ENCODE measurements around the gene ZNF655. TPM values are rescaled to one million over a fixed set of nuclear protein-coding genes. Genes with fewer than 3 reads are reported as not detected.

ZNF655 gene
- total and polyA plus RNA-seq, 2 donors (not counting 3 experiments of a cell fraction or from before 2014, with no cell fraction given): 16.9 to 20.4 TPM

- H3K4me1 ChIP-seq (ENCODE audit: control insufficient read depth, extremely low read depth, insufficient read depth, low read length): no peaks in the 10 kb centered on the region
- no peaks in the 10 kb centered on the region for H3K9me1 ChIP-seq (replicated peaks; ENCODE audit: control insufficient read depth, extremely low read depth, insufficient read depth, low read length)
- ChIA-PET POLR2A (no interaction called here), CTCF (interaction anchor here (1.4 kb wide), 1 partner anchor 9 kb away, joined by 3 read pairs; no protein-coding TSS in a partner anchor)
- H3K4me3 ChIP-seq (replicated peaks in 1 of 3; ENCODE audit: insufficient read depth in 1 of 3, low read depth in 1 of 3, low read length in 3 of 3): no peak overlapping the region
- TF ChIP-seq EZH2 (IDR thresholded peaks at IDR 0.05; ENCODE audit: borderline replicate concordance, low read depth, low read length, severe bottlenecking) (no peak), MAX (IDR thresholded peaks at IDR 0.05; ENCODE audit: insufficient read depth, insufficient read length) (no peak), FOS (IDR thresholded peaks at IDR 0.05; ENCODE audit: borderline replicate concordance, insufficient read depth, low read length) (no peak), MYC (IDR thresholded peaks at IDR 0.05; ENCODE audit: low read depth, low read length) (no peak)
- no TSS peak for BruUV-seq (replicated peaks)
- H3K36me3 ChIP-seq (ENCODE audit: control insufficient read depth in 2 of 2, extremely low read depth in 1 of 2, insufficient read depth in 2 of 2, low read length in 2 of 2): no peaks in the 10 kb centered on the region
- no peak for FAIRE-seq
- no peak overlapping the region for H3K9ac ChIP-seq (replicated peaks; ENCODE audit: extremely low read depth, insufficient read depth, low read length)
- peaks cover 6 to 7% of the 10 kb centered on the region in 2 experiments for H3K27me3 ChIP-seq (ENCODE audit: control insufficient read depth in 2 of 2, insufficient read depth in 2 of 2, low read length in 2 of 2)
- dilution Hi-C loops (cut with MboI; ENCODE audit: extremely low pct_ligation_motif_present, low sequenced_read_pairs) (no loop called here), intact Hi-C loops (cut with micrococcal nuclease) (no loop called here)
- DNase-seq (ENCODE audit: low read depth, low spot score): no peak
- no peak overlapping the region for H3K27ac ChIP-seq (ENCODE audit: insufficient read depth, low read depth, low read length)
- no peak overlapping the region for H3K4me2 ChIP-seq (ENCODE audit: insufficient read depth, low read length)
- H3K79me2 ChIP-seq (ENCODE audit: control insufficient read depth, insufficient read depth, low read length): no peaks in the 10 kb centered on the region
- no peak overlapping the region for H2AFZ ChIP-seq (ENCODE audit: low read depth, low read length)
- H3K9me3 ChIP-seq (replicated peaks; ENCODE audit: control insufficient read depth, insufficient read depth, low read length): no peaks in the 10 kb centered on the region
- H4K20me1 ChIP-seq (replicated peaks; ENCODE audit: control insufficient read depth, extremely low read depth, insufficient read depth, low read length): no peaks in the 10 kb centered on the region
Observed at GRCh38 chr7:99607548-99607947, 49.1 kb downstream of the ZNF655 start.

GRCh38 chr7:99614495-99614894 lies 56.1 kb downstream of the ZNF655 start:
- Histone ChIP-seq H3K4me2 (ENCODE audit: insufficient read depth, low read length) (no peak overlapping the region), H3K9me1 (replicated peaks; ENCODE audit: control insufficient read depth, extremely low read depth, insufficient read depth, low read length) (no peaks in the 10 kb centered on the region), H3K9me3 (replicated peaks; ENCODE audit: control insufficient read depth, insufficient read depth, low read length) (no peaks in the 10 kb centered on the region), H3K27ac (ENCODE audit: insufficient read depth, low read depth, low read length) (no peak overlapping the region), H2AFZ (ENCODE audit: low read depth, low read length) (no peak overlapping the region), H3K9ac (replicated peaks; ENCODE audit: extremely low read depth, insufficient read depth, low read length) (no peak overlapping the region), H3K36me3 (ENCODE audit: control insufficient read depth in 2 of 2, extremely low read depth in 1 of 2, insufficient read depth in 2 of 2, low read length in 2 of 2) (peaks cover 0 to 5% of the 10 kb centered on the region in 2 experiments), H3K4me1 (ENCODE audit: control insufficient read depth, extremely low read depth, insufficient read depth, low read length) (peaks cover 9% of the 10 kb centered on the region), H4K20me1 (replicated peaks; ENCODE audit: control insufficient read depth, extremely low read depth, insufficient read depth, low read length) (no peaks in the 10 kb centered on the region), H3K79me2 (ENCODE audit: control insufficient read depth, insufficient read depth, low read length) (peaks cover 10% of the 10 kb centered on the region), H3K27me3 (ENCODE audit: control insufficient read depth in 2 of 2, insufficient read depth in 2 of 2, low read length in 2 of 2) (peaks cover 6 to 7% of the 10 kb centered on the region in 2 experiments), H3K4me3 (replicated peaks in 1 of 3; ENCODE audit: insufficient read depth in 1 of 3, low read depth in 1 of 3, low read length in 3 of 3) (no peak overlapping the region)
- intact Hi-C loops (cut with micrococcal nuclease): no loop called here
- TF ChIP-seq MYC (IDR thresholded peaks at IDR 0.05; ENCODE audit: low read depth, low read length) (no peak), POLR2A (IDR thresholded peaks at IDR 0.05; ENCODE audit: low read depth, low read length) (no peak), FOS (IDR thresholded peaks at IDR 0.05; ENCODE audit: borderline replicate concordance, insufficient read depth, low read length) (no peak), MAX (IDR thresholded peaks at IDR 0.05; ENCODE audit: insufficient read depth, insufficient read length) (no peak), JUN (IDR thresholded peaks at IDR 0.05; ENCODE audit: borderline replicate concordance, insufficient read depth, insufficient read length, low read depth) (no peak), EZH2 (IDR thresholded peaks at IDR 0.05; ENCODE audit: borderline replicate concordance, low read depth, low read length, severe bottlenecking) (no peak), GATA2 (IDR thresholded peaks at IDR 0.05; ENCODE audit: insufficient read depth, insufficient read length, low read depth, low read length) (no peak), POLR2AphosphoS5 (IDR thresholded peaks at IDR 0.05; ENCODE audit: insufficient read depth, low read depth, low read length) (no peak), CTCF (IDR thresholded peaks at IDR 0.05; ENCODE audit: extremely low read depth in 1 of 2, insufficient read depth in 1 of 2, low read depth in 1 of 2, low read length in 2 of 2) (no peak)
- BruUV-seq (replicated peaks): no TSS peak
- DNase-seq (ENCODE audit: low read depth, low spot score) (no peak), FAIRE-seq (no peak)
- ChIA-PET POLR2A (interaction anchor here (0.6 kb wide), 1 partner anchor 304 kb away, joined by 3 read pairs; no protein-coding TSS in a partner anchor), CTCF (interaction anchor here (3.6 kb wide), 1 partner anchor 89 kb away, joined by 18 read pairs; no protein-coding TSS in a partner anchor)
- dilution Hi-C loops (cut with MboI; ENCODE audit: extremely low pct_ligation_motif_present, low sequenced_read_pairs): no loop called here

Data from endothelial cell of umbilical vein (primary cell).